ENCODE data around the gene EMX1.
A peak's percentile ranks its signal among the peaks of the same experiment; 100 is the strongest.

Gene EMX1

GRCh38 chr2:72961036-72961720, 43.9 kb downstream of the EMX1 start:
- no peak for DNase-seq

DNA sequence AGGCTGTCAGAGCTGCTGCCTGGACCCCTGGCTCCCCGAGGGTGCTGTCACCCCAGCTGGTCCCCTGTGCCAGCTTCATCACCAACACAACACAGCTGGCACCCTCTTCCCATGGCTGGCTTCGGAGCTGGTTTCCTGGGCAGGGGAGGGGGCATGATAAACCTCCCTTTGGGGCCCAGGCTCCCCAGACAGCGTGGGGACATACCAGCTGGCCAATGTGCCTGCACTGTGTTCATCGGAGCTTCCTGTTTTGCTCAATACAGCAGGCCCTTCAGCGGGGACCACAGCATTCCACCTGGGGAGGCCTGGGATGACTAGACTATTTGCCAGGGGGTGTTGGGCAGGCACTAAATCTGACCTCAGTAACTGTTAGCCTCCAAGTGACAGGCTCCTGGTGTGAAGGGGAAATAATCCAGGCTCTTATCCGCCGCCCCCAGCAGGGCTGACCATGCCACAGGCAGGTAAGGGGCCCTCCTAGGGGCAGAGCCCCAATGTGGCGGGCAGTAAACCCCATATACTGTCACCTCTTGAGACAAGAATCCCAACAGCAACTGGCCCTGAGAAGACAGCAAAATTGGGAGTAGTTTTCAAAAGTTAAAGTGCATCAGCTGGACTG, 44.6 kb downstream of the EMX1 start:
- DNase-seq, result no peak

DNA sequence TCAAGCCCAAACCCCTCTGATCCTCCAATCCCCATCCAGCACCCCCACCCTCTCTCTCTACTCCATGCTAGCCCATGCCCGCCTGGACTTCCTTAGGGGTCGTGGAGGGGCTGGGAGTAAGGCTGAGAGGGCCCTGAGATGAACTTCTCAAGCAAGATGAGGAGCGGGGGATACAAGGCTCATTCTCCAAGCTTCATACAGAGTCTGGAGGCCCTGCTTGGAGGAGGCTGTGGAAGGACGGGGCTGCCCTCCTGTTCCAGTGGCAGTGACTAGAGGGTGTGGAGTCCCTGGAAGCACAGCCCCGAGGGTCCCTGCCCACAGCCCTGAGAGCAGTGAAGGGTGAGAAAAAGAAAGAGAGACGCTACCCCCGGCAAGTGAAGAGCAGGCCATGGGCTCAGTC, 45.6 kb downstream of the EMX1 start:
- no peak for DNase-seq

DNA sequence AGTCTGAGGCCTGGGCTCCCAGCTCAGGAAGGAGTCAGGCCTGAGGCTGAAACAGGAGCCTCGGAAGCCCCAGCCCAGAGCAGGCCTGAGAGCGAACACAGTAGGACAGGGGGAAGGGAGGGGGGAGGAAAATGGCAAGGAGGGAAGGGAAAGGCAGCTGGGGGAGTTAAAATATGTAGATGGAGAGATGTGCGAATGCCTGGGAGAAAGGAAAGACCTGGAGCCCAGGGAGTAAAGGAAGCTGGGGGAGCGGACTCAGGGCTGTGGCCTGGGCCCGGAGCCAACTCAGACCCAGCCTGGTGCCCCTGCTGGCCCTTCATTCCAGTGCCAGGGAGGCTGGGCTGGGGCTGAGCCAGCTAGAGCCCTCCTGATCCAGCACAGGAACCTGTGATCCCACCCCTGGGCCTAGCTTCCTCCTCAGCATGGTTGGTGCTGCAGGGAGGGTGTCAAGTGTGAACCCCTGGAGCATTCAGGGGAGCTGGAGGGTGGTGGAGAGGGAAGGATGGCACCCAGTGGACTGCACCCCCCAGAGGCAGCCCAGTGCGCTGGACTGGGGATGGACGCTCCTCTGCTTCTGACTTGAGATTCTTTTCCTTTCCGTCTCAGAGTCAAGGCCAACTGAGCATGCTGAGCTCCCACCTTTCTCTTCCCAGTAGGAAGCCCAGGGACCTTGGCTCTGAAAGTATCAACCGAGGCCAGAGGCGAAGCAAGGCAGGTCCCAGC, 46.3 kb downstream of the EMX1 start:
- DNase-seq, result no peak

DNA sequence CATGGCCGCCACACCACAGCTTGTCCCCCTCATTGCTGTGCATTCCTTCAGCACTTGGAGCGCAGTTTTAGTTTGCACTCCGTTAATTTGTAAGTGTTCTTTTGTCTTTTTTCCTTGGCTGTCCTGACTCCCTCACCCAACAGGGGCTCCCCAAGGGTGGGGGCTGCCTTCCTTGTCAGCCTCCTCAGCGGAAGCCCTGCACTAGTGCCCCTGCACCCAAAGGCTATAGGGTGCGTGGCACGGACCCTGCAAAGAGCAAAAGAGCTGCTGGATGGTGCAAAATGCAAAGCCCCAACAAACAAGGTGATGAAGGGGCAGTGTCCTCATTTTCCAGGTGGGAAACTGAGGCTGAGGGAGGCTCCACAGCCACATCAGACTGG, 46.8 kb downstream of the EMX1 start:
- no peak for DNase-seq

GRCh38 chr2:72965016-72965415, 47.7 kb downstream of the EMX1 start:
- DNase-seq, result no peak

GRCh38 chr2:72965770-72966450, 48.6 kb downstream of the EMX1 start:
- DNase-seq, result no peak

GRCh38 chr2:72968286-72968685, 51.0 kb downstream of the EMX1 start:
- no peak for DNase-seq

DNA sequence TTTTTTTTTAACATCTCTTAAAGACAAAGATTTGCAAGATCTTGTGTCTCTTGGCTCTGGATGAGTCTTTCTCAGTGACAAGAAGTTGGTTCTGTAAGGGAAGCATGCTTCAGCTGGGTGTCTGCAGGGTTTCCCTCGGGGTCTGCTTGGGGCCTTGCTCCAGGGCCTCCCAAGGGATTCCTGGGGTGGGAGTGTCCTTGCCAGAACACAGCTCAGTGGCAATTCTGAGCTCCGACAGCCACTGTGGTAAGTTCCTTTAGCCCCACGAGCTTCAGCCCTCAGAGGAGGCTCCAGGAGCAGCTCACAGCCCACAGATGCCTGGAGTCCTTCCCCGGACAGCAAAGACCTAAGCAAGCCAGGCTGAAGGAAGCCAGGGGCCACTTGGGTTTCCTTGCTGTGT, 52.4 kb downstream of the EMX1 start:
- no peak for DNase-seq

DNA sequence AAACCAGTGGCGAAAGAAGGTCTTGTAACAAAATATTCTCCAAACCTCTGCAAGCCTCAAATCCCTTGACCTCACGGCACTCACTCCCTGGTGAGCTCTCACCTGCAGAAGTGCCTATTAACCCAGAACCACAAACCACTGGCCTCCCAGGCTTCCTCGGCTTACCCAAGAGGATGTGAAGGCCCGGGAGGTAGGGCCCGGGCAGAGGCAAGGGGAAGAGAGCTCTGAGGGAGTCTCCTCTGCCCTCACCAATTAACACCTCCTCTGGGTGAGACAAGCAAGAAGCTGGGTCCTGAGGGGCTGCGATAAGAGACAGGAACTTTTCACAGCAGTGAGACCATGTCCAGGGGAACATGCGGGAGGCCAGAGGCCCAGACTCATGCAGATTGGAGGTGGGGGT, 53.7 kb downstream of the EMX1 start:
- no peak for DNase-seq

DNA sequence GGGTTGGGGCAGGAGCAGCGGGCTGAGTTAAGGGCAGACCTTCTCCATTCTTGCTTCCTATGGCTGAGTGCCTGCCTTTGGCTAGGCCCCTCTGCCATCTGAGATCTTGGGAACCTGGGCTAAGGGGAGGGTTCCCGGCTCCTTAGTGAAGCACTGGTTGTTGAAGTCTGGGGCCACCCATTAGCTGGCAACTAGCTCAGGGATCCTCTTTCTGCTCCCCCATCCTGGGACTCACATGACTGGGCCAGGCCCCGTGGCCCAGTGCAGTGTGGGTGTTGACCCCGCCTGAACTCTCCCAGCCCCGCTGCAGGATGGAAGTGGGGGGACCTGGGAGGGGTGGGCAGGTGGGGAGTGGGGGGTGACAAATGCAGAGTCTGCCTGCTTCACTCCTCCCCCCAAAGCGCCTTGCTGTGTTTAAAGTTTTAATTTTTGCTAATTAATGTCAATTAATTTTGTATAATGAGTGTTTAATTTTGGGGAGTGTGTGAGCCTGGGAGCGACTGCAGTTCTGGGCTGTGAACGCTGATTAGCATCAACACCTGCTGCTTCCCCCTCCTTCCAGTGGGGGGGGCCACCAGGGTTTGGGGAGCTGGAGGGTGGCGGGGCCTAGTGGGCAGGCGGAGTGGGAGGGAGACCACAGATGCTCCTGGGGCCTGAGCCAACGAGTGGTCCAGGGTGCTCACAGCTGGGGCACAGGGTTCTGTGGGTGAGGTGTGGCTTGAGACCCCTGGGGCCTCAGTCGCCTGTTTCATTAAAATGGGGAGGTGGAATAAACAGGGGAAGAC, 55.2 kb downstream of the EMX1 start:
- no peak for DNase-seq

- no peak for DNase-seq
These were observed 55.8 kb downstream of the EMX1 start for GRCh38 chr2:72973137-72973535.

DNA sequence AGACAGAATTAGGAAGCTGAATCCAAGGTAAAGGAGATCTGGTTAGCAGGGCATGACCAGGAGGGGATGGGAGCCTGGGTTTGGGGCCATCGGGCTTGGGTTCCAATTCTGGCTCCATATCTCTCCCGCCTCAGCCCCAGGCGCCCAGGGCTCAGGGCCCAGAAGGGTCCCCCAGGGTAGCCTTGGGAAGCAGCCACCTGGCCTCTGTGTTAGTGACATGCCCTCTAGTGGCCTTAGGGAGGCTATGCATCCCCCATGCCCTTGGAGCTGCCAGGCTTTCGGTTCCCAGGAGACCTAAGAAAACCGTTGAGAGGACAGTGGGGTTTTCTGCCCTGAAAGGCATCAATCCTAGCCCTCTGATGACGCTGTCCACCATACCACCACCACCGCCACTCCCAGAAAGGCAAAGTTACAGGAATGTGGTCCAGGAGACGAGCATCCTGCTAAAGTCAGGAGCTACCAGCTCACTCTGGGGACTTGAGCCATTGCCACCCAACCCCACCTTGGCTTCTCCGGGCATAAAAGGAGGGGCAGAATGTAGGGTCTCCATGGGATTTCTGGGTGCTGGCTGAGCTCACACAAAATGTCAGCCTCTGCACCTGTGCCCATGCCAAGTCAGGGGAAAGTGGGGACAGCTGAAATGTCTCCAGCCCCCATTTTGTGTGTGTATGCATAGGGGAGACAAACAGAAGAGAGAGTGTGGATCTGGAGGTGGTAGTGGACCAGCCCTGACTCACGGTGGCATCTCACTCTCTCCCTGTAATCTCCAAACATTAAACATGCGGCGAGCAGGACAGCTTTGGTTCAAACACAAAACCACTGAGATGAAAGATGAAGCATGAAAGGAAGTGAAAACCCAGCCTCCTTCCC, 56.5 kb downstream of the EMX1 start:
- DNase-seq, result peak; percentile 32 to 38

GRCh38 chr2:72974436-72974754, 57.1 kb downstream of the EMX1 start:
- DNase-seq, result no peak

DNA sequence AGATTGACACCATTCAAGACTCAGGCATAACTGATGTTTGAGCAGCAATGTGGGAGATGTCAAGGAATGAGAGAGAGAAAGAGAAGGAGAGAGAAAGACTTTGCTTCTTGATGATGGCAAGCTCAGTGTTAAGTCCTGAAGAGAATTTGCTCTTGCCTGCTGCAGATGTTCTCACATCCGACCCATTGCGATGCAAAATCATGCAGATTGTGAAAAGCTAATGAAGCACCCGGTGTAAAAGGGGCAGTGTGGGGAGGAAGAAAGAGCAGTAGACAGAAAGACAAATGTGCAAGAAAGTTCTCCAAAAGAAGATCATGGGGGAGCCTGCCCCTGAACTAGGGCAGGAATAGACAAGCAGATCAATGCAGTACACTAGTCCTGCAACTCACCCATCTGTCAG, 57.7 kb downstream of the EMX1 start:
- DNase-seq, result no peak

DNA sequence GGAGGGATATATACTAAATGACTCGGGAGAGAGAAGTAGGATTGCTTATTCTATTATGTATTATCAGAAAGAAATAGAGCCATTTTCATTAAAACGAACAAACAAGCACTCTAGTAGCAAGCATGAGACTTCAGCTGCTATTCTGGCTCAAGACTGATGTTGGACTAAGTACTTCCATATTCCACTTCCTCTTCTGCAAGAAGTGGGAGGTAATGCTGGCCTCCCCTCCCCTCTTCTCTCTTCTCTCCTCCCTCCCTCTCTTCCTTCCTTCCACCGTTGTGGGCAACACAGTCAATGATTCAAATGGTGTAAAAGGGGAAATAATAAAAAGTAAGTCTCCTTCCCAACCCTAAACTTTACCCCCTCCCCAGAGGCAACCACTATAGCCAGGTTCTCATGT, 62.6 kb downstream of the EMX1 start:
- no peak for DNase-seq

DNA sequence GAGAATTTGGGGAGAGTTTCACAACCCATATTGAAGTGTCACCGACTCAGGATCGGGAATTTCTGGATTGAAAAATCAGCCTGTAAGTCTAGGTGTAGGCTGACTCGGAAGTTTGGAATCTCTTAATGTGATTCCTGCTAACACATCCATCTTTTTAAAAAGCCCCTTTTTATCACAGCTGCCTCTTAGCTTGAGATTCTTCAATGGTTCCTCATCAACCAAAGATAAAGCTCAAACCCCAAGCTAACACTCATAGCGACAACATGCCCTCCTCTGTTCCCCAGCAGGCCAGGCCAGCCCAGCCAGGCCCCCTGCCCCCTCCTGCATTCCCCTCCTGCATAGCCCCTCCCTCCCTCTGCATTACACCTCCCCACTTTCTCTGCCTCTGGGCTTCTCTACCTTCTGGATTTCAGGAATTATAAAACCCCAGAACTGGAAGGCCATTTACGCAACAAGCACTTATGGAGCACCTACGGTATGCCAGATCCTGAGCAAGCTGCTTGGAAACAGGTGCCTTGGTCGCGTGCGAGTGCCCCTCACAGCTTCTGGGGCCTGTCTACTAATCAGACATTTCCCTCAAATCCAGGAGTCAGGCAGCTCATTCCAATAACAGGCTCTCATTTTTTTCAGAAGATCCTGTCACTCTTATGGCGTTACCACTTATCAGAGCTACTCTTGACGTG, 63.4 kb downstream of the EMX1 start:
- DNase-seq, result no peak

DNA sequence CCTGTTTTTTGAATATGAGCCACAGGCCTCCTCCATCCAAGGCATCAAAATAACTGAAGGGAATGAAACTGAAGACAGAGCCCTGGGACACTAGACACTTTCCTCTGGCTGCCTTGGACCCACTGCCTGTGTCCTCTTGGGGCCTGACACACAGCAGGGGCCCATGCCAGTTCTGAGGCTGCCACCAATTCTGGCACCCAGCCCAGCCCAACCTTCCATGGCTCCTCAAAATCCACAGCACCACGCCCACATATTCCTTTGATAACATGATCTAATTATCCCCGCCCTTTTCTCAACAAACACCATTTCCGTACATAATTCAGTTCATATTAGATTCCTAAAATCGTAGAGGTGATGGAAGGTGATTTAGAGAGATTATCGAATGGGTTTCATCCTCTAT, 64.2 kb downstream of the EMX1 start:
- no peak for DNase-seq

DNA sequence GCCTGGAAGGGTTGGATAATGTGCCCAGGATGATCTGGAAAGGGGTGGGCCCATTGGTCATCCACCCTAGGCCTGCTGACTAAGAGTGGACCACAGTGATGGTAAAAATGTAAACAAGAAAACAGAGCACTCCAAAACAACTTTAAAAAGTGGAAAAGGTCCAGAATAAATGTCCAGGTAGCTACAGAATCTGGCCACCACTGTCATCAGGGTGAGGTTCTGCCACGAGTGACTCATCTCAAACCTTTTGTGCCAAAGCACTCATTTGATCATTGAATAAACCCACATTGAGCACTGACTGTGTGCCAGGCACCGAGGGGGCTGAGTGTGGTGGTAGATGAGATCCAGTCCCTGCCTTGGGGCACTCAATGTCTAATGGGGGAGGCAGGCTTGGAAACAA, 64.9 kb downstream of the EMX1 start:
- DNase-seq, result no peak

GRCh38 chr2:72982781-72983499, 65.6 kb downstream of the EMX1 start:
- no peak for DNase-seq

Measured in stimulated activated CD4-positive, alpha-beta T cell treated with anti-CD3 and anti-CD28 coated beads, Interleukin-2, amount 100 ng/mL, for 24 hours (primary cell).